HCT116 (cell line): ENCODE measurements around the gene SLC1A3.

Source experiments
- CBX3 ChIP-seq: IDR thresholded peaks from 2 replicates; pipeline ENCODE4 v1.6.1; 2012; ENCODE audit warnings: low read depth
- CEBPB ChIP-seq: IDR thresholded peaks from 2 replicates; pipeline ENCODE4 v1.6.1; 2012; ENCODE audit warnings: low read depth
- ELF1 ChIP-seq: IDR thresholded peaks from 2 replicates; pipeline ENCODE4 v1.6.1; 2012; ENCODE audit warnings: low read depth, borderline replicate concordance
- EZH2 ChIP-seq: fragments of 200-600 bp; sonication (generic); IDR thresholded peaks from 2 replicates; pipeline ENCODE4 v1.6.1; 2017; ENCODE audit warnings: antibody characterized with exemption, mixed run types
- EZH2phosphoT487 ChIP-seq: fragments of 200-600 bp; IDR thresholded peaks from 2 replicates; pipeline ENCODE4 v1.6.1; 2018; ENCODE audit warnings: antibody characterized with exemption, borderline replicate concordance
- JUND ChIP-seq: IDR thresholded peaks from 2 replicates; pipeline ENCODE4 v1.6.1; 2012
- POLR2A ChIP-seq: IDR thresholded peaks from 2 replicates; pipeline ENCODE4 v1.7.0; 2011; ENCODE audit warnings: borderline replicate concordance; ENCODE audit not compliant: insufficient read depth, insufficient read length; ENCODE audit errors: extremely low read depth
- POLR2AphosphoS5 ChIP-seq: IDR thresholded peaks from 2 replicates; pipeline ENCODE4 v1.6.1; 2011; ENCODE audit warnings: mild to moderate bottlenecking, low read depth, low read length, moderate library complexity
- RAD21 ChIP-seq: IDR thresholded peaks from 2 replicates; pipeline ENCODE4 v1.6.1; 2012; ENCODE audit warnings: low read depth, mild to moderate bottlenecking
- YY1 ChIP-seq: IDR thresholded peaks from 2 replicates; pipeline ENCODE4 v1.6.1; 2011; ENCODE audit warnings: low read length, low read depth, moderate library complexity, mild to moderate bottlenecking; ENCODE audit not compliant: insufficient replicate concordance; ENCODE audit errors: extremely low read depth
- ZNF274 ChIP-seq: fragments of 200-500 bp; sonication (Bioruptor generic); IDR thresholded peaks from 2 replicates; pipeline ENCODE4 v1.6.1; 2014; ENCODE audit warnings: mild to moderate bottlenecking, low read depth, low read length, inconsistent platforms
- TF ChIP-seq, protein P1 (sequence below), 3 experiments: fragments of 200-600 bp in 1 of 3; sonication (generic) in 1 of 3; IDR thresholded peaks in 2 of 3; conservative IDR thresholded peaks in 1 of 3; 2 replicates each; pipeline ENCODE4 v1.5.1; 2012 to 2017; ENCODE audit warnings: low read depth in 2 of 3, low read length in 2 of 3, antibody characterized with exemption in 1 of 3, borderline replicate concordance in 1 of 3, control low read depth in 1 of 3, mild to moderate bottlenecking in 1 of 3, mixed read lengths in 1 of 3, mixed run types in 1 of 3, moderate library complexity in 1 of 3; ENCODE audit not compliant: insufficient read depth in 1 of 3
- TF ChIP-seq, protein P2 (sequence below): IDR thresholded peaks from 2 replicates; pipeline ENCODE4 v1.6.1; 2012; ENCODE audit warnings: low read depth
- TF ChIP-seq, protein P3 (sequence below): IDR thresholded peaks from 2 replicates; pipeline ENCODE4 v1.6.1; 2011; ENCODE audit warnings: mild to moderate bottlenecking, low read length, moderate library complexity; ENCODE audit not compliant: insufficient replicate concordance; ENCODE audit errors: extremely low read depth

DNA sequence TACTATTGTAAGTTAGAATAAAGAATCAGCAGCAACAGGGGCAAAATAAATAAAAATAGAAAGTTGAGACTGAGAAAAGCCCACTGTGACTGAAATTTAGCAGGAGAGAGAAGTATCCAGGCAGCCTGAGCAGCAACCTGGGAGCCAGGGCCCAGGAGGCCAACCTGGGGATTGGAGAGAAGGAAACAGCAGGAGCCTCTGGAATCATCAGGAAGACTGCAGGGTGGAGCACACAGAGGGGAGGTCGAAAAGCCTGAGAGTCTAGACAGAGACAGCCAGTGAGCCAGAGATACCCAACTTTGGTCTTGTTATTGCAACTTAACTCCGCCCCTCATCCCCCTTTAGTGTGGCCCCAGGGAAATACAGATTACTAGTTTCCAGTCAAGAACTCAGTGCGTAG lies 98.6 kb downstream of the SLC1A3 start:
- TF ChIP-seq, protein P1, sequence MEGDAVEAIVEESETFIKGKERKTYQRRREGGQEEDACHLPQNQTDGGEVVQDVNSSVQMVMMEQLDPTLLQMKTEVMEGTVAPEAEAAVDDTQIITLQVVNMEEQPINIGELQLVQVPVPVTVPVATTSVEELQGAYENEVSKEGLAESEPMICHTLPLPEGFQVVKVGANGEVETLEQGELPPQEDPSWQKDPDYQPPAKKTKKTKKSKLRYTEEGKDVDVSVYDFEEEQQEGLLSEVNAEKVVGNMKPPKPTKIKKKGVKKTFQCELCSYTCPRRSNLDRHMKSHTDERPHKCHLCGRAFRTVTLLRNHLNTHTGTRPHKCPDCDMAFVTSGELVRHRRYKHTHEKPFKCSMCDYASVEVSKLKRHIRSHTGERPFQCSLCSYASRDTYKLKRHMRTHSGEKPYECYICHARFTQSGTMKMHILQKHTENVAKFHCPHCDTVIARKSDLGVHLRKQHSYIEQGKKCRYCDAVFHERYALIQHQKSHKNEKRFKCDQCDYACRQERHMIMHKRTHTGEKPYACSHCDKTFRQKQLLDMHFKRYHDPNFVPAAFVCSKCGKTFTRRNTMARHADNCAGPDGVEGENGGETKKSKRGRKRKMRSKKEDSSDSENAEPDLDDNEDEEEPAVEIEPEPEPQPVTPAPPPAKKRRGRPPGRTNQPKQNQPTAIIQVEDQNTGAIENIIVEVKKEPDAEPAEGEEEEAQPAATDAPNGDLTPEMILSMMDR (IDR thresholded peaks at IDR 0.05 in 2 of 3, conservative IDR thresholded peaks at IDR 0.05 in 1 of 3; ENCODE audit: borderline replicate concordance in 1 of 3, insufficient read depth in 1 of 3, low read depth in 2 of 3, low read length in 2 of 3): no peak
- TF ChIP-seq YY1: no peak
- TF ChIP-seq EZH2phosphoT487: no peak
- TF ChIP-seq ELF1: no peak
- TF ChIP-seq JUND: no peak
- TF ChIP-seq, protein P2, sequence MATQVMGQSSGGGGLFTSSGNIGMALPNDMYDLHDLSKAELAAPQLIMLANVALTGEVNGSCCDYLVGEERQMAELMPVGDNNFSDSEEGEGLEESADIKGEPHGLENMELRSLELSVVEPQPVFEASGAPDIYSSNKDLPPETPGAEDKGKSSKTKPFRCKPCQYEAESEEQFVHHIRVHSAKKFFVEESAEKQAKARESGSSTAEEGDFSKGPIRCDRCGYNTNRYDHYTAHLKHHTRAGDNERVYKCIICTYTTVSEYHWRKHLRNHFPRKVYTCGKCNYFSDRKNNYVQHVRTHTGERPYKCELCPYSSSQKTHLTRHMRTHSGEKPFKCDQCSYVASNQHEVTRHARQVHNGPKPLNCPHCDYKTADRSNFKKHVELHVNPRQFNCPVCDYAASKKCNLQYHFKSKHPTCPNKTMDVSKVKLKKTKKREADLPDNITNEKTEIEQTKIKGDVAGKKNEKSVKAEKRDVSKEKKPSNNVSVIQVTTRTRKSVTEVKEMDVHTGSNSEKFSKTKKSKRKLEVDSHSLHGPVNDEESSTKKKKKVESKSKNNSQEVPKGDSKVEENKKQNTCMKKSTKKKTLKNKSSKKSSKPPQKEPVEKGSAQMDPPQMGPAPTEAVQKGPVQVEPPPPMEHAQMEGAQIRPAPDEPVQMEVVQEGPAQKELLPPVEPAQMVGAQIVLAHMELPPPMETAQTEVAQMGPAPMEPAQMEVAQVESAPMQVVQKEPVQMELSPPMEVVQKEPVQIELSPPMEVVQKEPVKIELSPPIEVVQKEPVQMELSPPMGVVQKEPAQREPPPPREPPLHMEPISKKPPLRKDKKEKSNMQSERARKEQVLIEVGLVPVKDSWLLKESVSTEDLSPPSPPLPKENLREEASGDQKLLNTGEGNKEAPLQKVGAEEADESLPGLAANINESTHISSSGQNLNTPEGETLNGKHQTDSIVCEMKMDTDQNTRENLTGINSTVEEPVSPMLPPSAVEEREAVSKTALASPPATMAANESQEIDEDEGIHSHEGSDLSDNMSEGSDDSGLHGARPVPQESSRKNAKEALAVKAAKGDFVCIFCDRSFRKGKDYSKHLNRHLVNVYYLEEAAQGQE: no peak
- no peak for TF ChIP-seq EZH2
- TF ChIP-seq POLR2A: no peak
- no peak for TF ChIP-seq CEBPB
- no peak for TF ChIP-seq ZNF274
- no peak for TF ChIP-seq POLR2AphosphoS5
- TF ChIP-seq RAD21: no peak
- TF ChIP-seq, protein P3, sequence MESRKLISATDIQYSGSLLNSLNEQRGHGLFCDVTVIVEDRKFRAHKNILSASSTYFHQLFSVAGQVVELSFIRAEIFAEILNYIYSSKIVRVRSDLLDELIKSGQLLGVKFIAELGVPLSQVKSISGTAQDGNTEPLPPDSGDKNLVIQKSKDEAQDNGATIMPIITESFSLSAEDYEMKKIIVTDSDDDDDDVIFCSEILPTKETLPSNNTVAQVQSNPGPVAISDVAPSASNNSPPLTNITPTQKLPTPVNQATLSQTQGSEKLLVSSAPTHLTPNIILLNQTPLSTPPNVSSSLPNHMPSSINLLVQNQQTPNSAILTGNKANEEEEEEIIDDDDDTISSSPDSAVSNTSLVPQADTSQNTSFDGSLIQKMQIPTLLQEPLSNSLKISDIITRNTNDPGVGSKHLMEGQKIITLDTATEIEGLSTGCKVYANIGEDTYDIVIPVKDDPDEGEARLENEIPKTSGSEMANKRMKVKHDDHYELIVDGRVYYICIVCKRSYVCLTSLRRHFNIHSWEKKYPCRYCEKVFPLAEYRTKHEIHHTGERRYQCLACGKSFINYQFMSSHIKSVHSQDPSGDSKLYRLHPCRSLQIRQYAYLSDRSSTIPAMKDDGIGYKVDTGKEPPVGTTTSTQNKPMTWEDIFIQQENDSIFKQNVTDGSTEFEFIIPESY: no peak
- TF ChIP-seq CBX3: no peak
